ENCODE measurements around the gene LRFN2.

The LRFN2 gene

DNA sequence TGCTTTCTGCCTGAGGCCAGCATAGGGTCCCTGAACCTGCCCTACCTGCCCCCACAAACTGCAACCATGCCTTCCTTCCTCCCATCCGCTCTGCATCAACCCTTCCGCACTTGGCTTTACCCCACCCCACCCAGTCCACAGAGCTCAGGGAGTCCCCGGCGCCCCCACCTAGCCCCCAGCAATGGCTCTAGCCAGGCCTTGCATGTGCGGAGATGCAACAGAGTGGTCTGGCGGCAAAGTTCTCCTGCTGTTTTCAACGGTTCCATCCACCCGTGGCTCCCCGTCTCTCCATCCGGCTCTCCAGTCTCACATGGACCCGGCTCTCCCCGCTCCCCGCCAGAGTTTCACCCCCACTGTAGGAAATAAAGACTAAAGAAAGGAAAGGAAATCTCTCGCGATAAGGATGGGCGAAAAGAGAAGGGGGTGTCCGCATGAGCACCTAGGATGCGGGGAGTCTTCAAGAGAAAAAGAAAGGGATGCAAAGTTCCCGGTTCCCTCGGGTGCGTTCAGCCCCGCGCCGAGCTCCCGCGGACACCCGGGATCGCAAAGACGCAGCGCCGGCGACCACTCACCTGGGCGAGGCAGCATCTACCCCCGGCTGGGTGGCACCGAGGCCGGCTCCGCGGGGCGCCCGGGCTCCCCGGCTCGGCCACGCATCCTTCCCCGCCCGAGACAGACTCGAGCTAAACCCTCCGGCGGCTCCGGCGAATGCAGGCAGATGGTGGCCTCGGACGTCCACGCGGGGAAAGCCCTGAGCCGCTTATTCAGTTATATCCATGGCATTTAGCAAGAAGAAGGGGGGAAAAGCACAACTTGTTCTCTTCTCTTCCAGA, 579 bp downstream of the LRFN2 start:
- DNase-seq (ENCODE audit: low read depth): no peak

DNA sequence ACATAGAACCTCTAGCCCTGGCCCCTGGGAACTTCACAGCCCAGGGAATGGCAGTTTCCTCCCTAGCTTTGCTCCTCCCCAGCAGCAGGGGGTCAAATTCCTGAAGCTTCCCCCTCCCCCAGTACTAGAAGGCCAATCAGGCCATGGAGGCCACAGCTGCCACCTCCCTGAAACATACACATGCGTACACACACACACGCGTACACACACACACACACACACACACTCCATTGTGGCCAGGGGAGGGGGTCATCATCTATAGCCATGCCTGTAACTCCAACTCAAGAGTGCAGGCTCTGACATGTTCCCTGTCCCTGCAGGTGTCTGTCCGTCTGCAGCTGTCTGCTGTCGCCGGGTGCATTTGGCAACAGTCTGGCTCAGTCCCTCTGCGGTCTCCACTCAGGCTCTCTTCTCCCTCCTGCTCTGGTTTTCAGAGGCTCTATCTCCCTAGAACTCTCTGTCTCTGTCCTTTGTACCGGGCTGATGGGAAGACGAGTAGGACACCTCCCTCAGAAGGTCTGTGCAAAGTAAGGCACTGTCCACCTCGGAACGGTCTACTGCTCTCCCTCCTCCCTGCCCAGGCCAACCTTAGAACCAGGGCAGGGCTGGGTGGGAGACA, 1.4 kb downstream of the LRFN2 start:
- DNase-seq (ENCODE audit: low read depth): no peak

DNA sequence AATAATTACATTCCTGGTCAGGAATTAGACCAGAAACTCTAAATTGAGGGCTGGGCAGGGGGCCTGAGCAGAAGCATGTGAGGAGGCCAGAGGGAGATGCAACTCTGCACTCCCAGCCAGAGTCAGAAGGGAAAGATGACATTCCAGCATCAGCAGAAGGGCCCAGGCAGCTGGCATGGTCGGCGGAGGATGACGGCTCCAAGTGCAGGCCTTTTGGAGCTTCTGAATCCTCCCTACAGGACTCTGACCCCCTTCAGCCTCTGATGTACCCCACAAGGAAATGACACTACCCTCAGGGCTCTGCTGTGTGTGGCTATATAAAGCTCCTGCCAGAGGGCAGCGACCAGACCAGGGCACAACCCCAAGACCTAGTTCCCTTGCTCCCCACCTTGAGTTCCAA, 1.9 kb downstream of the LRFN2 start:
- no peak for DNase-seq (ENCODE audit: low read depth)

DNA sequence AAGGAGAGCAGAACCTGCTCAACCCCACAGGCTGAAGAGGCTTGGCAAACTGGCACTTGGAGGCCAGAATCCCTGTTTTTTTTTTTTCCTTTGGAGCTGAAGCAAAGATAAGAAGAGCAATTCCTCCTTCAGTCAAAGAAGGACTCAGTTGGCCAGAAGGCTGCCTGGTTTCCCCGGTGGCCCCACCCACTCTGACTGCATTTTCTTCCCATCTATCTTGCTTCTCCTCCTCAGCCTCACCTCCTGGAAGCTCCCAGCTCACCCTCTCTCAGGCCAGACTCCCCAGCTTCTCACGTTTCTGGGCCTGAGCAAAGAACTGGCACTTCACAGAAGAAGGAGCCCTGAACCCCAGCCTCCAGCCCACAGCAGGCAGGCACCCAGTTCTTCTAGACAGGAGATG, 2.4 kb downstream of the LRFN2 start:
- no peak for DNase-seq (ENCODE audit: low read depth)

DNA sequence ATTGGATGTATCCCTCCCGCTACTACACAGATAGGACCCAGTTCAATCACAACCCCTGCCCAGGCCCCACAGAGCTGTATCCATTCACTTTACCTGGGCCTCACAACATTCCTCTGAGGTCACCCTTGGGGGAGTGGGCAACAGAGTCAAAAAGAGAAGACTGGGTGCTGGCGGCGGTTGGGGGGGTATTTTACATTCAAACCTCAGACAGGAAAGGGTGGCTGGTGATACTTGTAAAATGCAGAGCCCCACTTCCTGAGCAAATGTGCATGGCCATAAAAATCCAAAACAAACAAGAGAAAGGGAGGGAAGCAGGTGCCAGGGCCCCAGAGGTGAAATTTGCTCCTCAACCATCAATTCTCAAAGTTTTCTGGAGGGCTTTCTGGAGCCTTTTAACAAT, 3.5 kb downstream of the LRFN2 start:
- DNase-seq (ENCODE audit: low read depth): no peak

DNA sequence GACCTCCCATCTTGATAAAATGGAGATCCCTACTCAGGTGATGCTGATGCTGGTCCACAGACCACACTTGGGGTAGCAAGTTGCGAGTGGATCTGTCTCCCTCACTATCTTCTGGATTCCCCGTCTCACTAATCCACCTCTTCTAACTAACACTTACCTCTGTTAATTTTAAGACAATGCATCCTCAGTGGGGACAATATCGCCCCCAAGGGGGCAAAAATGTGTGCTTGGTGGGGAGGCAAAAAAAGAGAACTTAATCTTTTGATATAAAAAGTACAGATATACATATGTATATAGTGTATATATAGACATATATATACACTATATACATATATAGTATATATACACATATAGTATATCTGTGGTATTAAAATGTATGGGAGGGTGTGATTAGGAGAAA, 4.3 kb downstream of the LRFN2 start:
- no peak for DNase-seq (ENCODE audit: low read depth)

DNA sequence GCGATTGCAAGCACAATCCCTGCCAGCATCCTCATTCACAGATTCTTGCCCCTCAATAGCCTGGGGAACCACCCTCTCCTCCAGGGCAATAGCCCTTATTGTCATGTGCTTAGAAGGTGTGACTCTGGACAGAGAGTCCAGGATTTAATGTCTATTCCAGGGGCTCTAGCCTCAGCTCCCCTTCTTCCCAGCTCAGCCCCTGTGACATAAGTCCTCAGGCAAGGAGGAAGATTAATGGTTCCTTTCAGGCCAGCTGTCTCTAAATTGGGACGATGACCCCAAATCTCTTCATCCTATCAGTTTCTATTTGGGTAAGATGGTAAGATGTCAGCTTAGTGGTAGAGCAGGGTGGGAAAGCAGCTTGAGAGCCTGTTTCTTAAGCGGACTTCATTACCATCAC, 8.1 kb downstream of the LRFN2 start:
- DNase-seq (ENCODE audit: low read depth): no peak

DNA sequence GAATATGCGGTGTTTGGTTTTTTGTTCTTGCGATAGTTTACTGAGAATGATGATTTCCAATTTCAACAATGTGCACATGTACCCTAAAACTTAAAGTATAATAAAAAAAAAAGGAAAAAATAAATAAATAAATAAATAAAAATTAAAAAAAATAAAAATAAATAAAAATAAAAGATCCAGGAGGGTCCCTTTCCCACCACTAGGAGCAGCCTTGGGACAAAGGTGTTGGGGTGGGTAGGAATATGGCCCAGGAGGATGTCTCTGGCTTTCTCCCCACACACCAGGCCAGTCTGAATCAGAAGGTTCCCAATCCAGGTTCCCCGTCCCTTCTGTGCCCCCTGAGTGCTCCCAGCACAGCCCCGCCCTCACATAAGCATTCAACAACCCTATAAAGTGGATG, 9.5 kb downstream of the LRFN2 start:
- no peak for DNase-seq (ENCODE audit: low read depth)

DNA sequence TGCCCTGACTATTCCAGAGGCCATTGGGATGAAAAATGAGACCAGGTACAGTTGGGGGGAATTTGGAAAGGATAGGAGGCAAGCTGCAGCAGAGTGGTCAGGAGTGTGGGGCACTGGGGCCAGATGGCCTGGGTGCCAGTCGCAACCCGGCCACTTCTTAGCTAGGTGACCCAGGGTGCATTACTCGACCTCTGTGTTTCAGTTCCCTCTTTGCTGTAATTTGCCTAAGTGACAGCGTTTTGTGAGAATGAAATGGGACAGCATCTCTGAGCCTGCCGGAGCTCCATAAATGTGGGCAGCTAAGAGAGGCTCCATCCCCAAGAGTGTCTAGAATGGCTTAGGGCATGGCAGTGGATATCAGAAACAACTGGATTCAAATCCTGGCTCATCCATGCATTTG, 13.9 kb downstream of the LRFN2 start:
- DNase-seq (ENCODE audit: low read depth): no peak

DNA sequence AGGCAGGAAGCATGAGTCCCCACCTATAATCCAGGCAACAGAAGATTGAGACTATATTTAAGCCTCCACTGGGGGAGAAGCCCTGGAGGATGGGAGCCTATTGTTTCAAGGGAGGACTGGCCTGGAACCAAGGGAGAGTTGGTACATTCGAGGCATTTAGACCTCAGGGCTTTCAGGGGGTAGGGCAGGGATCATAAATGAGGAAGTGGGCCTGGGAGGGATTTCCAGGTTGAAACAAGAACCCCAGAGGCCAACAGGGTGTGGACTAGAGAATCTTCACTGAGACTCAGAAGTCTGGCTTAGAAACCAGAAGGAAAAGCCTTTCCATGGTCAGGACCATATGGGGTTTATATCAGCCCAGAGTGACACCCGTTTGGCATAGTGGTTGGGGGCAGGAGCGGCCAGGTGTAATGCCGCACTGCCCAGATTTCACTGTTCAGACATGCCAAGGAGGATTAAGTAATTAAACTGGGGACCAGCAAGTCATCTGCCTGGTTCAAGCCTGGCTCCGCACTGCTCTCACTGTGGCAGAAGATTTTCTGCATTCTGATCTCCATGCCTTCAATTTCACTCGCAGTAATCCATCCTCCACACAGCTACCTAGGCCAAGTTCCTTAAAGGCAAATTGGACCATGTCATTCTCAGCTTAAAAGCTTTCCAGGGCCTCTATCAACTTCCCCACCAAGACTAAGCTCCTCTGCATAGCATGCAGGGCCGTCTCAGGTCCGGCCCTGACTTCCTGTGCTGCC, 17.8 kb downstream of the LRFN2 start:
- no peak for DNase-seq (ENCODE audit: low read depth)

DNA sequence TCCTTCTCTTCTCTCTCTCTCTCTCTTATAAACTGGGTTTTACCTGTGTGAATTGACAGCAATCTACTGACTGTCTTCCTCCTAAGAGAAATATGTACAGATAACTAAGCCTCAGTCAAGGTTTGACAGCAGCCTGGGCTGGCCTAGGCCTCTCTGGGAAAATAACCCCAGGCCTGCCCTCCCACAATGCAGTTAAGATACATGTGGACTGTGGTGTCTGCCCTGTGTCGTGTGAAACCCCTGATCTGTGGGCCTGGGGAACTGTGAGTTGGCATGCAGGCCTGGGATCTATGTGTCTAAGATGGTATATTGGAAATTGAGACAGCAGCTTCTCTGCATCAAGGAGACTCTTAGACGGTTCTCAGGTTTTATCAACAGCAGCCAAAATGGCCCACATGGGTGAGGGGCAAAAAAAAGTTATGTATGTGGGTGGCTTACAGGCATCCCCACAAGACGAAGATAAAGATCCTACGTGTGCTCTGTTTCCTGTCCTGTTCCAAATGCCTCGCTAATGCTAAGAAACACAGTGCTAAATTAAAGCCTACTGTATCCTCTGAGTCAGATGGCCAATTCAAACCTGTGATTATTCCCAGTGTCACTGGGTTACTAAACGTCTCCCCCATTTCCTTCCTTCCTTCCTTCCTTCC, 19.0 kb downstream of the LRFN2 start:
- no peak for DNase-seq (ENCODE audit: low read depth)

DNA sequence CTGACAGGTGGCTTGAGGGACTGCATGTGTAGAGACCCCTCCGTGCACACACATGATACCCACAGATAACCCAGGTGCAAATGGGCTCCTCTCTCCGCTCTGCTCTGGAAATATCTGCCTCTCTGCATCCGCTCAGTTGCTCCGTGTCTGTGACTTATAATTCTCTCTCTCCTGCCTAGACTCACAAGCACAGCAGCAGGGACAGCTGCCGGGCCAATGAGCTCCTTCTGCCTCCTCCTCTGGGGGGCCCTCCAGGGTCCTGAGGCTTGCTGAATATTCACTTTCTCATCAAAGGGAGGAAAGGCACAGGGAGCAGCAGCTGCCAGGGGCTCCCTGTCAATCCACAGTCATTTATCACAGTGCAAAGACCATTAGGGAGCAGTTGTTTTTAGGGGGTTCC, 24.1 kb downstream of the LRFN2 start:
- no peak for DNase-seq (ENCODE audit: low read depth)

DNA sequence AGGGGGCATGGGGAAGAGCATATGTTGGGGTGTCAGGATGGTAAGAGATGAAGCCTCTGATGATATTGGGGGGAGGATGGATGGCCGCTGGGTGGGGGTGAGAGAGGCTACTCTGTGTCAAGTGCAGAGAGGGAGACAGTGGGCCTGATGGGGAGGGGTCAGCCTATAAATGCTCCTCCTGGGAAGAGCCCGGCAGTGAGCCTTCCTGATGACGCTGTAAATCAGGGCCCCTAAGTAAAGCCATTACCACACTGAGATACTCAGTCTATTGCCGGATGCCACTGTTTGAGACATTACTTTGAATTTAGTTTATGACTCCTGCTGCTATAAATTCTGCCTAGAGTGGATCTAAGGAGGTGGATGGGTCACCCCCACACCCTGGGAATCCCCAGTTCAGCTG, 28.1 kb downstream of the LRFN2 start:
- no peak for DNase-seq (ENCODE audit: low read depth)

DNA sequence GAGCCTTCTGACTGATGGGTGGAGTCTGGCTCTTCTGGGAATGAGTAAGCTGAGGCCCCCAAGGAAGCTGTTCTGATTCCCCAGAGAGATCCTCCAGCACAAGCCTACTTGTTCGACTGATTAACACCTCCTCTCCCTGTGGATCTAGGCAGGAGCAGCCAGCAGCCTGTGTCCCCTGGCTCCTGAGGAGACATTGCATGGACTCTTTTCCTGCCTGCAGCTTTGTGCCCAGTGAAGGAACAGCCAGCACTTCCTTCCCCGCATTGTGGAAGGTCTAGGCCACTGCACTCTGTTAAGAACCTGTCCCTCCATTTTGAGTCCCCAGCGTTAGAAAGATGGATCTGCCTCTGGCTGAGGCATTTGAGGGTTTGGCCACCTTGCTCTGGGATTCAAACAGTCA, 29.1 kb downstream of the LRFN2 start:
- DNase-seq (ENCODE audit: low read depth): no peak

DNA sequence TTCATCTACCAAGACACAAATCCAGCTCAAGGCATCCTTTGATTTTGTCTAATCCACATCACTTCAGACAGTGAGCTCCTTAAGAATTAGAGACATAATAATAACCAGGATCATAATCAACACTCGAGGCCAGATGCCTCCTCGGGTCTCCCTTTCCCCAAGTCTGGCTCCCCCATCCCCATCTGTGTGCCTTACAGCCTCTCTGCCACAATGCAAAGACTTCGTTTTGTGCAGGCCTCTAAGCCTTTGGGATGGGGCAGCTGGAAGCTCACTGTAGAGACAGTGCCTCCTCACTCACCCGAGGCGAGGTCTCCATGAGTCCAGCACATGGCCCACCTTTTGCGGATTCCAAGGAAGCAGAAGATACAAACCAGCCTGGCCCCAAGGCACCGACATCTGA, 30.3 kb downstream of the LRFN2 start:
- no peak for DNase-seq (ENCODE audit: low read depth)

DNA sequence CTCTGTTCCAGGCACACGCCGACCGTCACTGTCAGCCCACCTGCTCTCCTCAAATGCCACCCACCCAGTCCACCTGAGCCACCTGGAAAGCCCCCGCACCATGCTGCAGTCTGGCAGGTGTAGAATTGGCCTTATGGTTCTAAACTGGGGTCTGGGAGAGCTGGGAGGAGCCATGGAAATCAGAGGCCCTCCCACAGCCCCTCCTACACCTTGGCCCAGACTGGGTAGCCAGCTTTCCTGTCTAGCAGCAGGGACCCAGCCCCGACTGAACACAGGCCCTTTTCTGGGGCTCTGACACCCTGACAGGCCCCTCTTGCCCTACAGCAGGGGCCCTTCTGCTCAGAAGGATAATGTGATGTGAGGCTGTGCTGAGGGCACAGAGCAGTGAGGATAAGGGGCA, 31.1 kb downstream of the LRFN2 start:
- DNase-seq (ENCODE audit: low read depth): no peak

DNA sequence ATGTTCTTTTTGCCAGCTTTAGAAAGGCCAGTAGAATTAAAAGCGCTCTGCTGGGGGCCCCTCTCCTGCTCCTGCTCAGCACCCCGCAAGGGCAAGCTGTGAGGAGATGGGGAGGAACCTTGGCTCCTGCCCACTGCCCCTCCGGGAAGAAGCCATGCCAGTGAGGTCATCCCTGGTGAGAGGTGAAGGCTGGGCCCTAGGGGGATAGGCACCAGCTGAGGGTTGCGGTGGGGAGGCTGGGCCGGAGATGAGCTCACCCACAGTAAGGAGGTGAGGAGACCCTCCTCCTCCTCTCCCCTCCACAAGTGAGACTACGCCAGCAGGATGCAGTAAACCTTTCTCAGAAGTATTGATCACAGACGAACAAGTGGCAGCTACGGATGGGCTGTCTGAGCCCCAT, 32.1 kb downstream of the LRFN2 start:
- DNase-seq (ENCODE audit: low read depth): no peak

DNA sequence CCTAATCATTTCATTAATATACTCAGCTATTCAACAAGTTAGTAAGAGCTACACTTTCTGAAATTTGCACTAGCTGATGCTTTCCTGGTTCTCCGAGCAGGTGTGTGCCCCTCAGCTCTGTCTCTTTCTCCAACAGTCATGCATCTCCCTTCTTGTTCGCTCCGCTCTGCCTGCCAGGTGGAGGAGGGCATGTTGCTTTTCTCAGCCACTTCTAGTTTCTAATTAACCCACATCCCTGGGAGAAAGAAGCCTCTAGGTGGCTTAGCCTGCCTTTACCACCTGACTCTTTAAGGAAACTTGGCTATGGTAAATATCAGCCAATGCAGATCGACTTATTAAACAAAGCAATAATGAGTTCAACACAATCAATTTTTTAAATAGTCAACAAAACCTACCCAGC, 34.2 kb downstream of the LRFN2 start:
- no peak for DNase-seq (ENCODE audit: low read depth)

DNA sequence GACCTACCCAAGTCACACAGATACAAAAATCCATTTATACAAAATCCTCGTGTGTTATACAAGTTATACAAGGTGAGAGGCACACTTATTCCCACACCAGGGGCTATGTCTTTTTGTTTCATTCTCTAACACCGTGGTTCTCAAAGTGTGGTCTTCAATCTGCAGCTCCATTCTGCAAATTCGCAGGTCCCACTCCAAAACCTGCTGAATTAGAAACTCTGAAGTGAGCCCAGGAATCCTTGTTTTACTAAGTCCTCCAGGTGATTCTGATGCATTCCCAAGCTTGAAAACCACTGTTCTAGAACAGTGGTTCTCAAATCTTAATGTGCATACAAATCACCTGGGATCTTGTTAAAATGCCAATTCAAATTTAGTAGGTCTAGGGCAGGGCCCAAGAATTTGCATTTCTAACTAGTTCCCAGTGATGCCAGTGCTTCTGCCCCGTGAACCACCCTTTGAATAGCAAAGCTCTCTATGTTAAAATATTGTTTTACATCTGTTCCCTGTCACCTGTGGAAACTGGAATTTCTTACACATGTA, 35.1 kb downstream of the LRFN2 start:
- DNase-seq (ENCODE audit: low read depth): no peak

DNA sequence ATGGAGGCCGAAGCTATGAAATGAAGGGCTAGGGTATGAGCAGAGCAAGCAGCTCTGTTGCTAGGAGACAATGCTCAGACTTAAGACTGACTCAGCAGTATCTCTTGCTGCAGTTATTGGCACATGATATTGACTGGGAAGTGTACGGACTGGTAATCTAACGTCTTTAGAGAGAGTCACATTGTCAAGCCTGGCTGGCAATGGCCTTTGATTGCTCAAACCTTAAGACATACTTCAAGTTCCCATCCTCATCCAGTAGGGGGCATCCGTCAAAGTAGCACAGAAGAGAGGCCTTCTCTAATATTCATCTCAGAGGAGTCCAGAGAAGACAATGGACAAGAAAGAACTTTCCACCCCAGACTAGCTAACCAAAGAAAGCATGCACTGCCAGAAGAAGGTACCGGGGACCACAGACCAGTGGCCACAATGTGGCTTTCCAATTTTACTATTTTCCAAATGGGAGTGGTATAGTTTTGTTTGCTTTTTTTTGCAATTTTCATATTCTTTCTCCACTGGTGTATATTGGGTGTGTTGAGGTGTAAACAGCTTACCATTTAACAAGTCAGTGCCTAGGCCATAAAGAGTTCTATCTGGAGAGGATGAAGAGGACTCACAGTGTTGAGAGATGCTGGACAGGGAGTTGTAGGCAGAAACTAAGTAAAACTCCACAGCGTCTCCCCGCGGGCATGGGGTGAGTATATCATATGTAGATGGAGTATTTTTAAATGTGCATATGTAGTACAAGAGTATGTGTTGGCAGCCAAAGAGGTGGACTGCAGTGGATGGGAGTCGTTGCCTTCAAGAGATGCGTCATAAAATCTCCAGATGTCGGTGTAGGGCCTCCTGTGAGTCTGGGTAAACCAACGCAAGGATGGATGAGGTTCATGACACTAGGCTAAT, 36.7 kb downstream of the LRFN2 start:
- DNase-seq (ENCODE audit: low read depth): no peak

DNA sequence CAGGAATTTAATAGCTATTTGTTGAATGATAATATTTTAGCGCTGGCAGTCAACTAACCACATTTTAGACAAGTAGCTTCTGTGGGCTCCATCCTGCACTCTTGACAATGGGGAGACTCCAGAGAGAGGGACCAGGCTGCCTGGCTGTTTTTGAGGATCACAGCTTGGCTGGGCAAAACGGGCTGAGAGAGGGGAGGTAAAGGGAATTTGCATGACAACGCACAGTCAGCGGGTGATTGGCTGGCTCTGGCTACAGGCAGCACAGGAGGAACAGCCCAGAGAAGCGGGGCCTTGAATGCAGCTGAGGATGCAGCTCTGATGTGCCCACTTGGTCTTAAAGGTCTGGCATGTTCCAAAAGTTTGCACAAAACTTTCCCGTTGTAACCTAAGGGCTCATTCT, 41.2 kb downstream of the LRFN2 start:
- DNase-seq (ENCODE audit: low read depth): no peak
